HG03457 (cell line): Measurements from ENCODE around the gene GBP7.
"Not testable (repeated sequence)": the region's sequence is repeated elsewhere in the genome, so short reads cannot be mapped to it uniquely, and the experiment has no call there.

Experiments used
- ATAC-seq: cut with Tn5 transposase; IDR thresholded peaks from one replicate; pipeline ENCODE4 v1.9.1; 2021; ENCODE audit warnings: moderate number of reproducible peaks; ENCODE audit not compliant: unreplicated experiment

GBP7 gene

GRCh38 chr1:89170170-89171066, 5.4 kb downstream of the GBP7 start:
- ATAC-seq: no peak

- no peak for ATAC-seq
These were observed 6.6 kb downstream of the GBP7 start for GRCh38 chr1:89169166-89169565.

- ATAC-seq: no peak
These were observed 8.1 kb downstream of the GBP7 start for GRCh38 chr1:89167590-89168230.

- no peak for ATAC-seq
These were observed 9.1 kb downstream of the GBP7 start for GRCh38 chr1:89166705-89167104.

- ATAC-seq: no peak
These were observed 10.0 kb downstream of the GBP7 start for GRCh38 chr1:89165811-89166210.

GRCh38 chr1:89151047-89151446, 24.8 kb downstream of the GBP7 start:
- ATAC-seq: no peak

- ATAC-seq: no peak
These were observed 25.8 kb downstream of the GBP7 start for GRCh38 chr1:89149976-89150375.

GRCh38 chr1:89149229-89149628, 26.6 kb downstream of the GBP7 start:
- no peak for ATAC-seq

GRCh38 chr1:89147678-89148658, 27.8 kb downstream of the GBP7 start:
- no peak for ATAC-seq

- ATAC-seq: no peak
These were observed 29.1 kb downstream of the GBP7 start for GRCh38 chr1:89146721-89147120.

- no peak for ATAC-seq
These were observed 32.3 kb downstream of the GBP7 start for GRCh38 chr1:89143484-89143883.

- no peak for ATAC-seq
These were observed 33.6 kb downstream of the GBP7 start for GRCh38 chr1:89142160-89142559.

GRCh38 chr1:89133747-89134146, 42.1 kb downstream of the GBP7 start:
- no peak for ATAC-seq

GRCh38 chr1:89130716-89131115, 45.1 kb downstream of the GBP7 start:
- no peak for ATAC-seq

- ATAC-seq: no peak
These were observed 45.9 kb downstream of the GBP7 start for GRCh38 chr1:89129911-89130310.

- not testable (repeated sequence) for ATAC-seq
These were observed 47.8 kb downstream of the GBP7 start for GRCh38 chr1:89128003-89128458.

GRCh38 chr1:89126602-89127565, 48.9 kb downstream of the GBP7 start:
- ATAC-seq: not testable (repeated sequence)

GRCh38 chr1:89125913-89126580, 49.8 kb downstream of the GBP7 start, which contains the start of gene GBP2:
TSS of gene GBP2 (minus strand) at chr1:89126114. CDS start at chr1:89121966, 4,148 bp downstream.
- ATAC-seq: peak; percentile 56

- no peak for ATAC-seq
These were observed 50.4 kb downstream of the GBP7 start for GRCh38 chr1:89125240-89125912.
